Measurements from ENCODE around the gene WASF3.

- TF ChIP-seq CTCF (IDR thresholded peaks at IDR 0.05; ENCODE audit: insufficient read depth, low read depth, low read length) = no peak
- no peak for TF ChIP-seq EZH2 (IDR thresholded peaks at IDR 0.05; ENCODE audit: insufficient read depth, low read length)
These were observed 137.8 kb downstream of the WASF3 start for GRCh38 chr13:26695360-26695705.
